ENCODE data around the gene DSCAM.

- TF ChIP-seq POLR2AphosphoS5 (IDR thresholded peaks at IDR 0.05; ENCODE audit: low read depth) (no peak), CTCF (IDR thresholded peaks at IDR 0.05; ENCODE audit: insufficient read depth, low read length) (no peak), GABPA (IDR thresholded peaks at IDR 0.05; ENCODE audit: low read depth) (no peak)
Measured at GRCh38 chr21:40699366-40699765, 147.6 kb downstream of the DSCAM start.
